Cardiac fibroblast (primary cell): Measurements from ENCODE around the gene ATG5.
A peak's percentile ranks its signal among the peaks of the same experiment; 100 is the strongest.

ENCODE experiments used
- DNase-seq, 2 donors: peaks; one replicate each; pipeline versions ENCODE4 v3.0.0 to v3.0.0-alpha.2; 2010; ENCODE audit warnings: low read depth in 2 of 2
- H3K4me3 ChIP-seq, 2 donors: replicated peaks in 1 of 2; 1 replicate in 1 of 2; 2 replicates in 1 of 2; pipeline ENCODE4 v1.5.1; 2011; ENCODE audit warnings: low read depth in 2 of 2, low read length in 2 of 2, mild to moderate bottlenecking in 2 of 2, moderate library complexity in 1 of 2
- TF ChIP-seq, protein P1 (sequence below): IDR thresholded peaks from one replicate; pipeline ENCODE4 v1.5.1; 2011; ENCODE audit warnings: low read depth, mild to moderate bottlenecking, low read length, inconsistent platforms

ATG5 gene

DNA sequence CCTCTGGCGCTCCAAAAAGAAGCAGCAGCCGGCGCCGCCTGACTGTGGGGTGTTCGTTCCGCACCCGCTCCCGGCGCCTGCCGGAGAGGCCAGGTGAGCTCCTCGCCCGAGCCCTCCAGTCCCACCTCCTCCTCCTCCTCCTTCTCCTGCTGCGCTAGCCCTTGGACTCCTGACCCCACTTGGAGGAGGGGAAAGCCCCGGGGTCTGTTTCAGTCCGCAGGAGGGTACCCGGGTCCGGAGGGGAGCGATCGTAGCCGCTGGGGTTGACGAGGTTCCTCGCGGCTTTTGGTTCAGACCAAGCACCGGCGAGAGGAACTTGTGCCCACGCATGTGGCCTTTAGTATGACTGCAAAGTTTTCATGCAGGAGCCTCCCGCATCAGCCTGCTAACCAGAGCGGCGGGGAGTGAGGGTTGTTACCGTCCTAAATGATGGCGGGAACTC is 35.5 kb upstream of the ATG5 start:
- TF ChIP-seq, protein P1, sequence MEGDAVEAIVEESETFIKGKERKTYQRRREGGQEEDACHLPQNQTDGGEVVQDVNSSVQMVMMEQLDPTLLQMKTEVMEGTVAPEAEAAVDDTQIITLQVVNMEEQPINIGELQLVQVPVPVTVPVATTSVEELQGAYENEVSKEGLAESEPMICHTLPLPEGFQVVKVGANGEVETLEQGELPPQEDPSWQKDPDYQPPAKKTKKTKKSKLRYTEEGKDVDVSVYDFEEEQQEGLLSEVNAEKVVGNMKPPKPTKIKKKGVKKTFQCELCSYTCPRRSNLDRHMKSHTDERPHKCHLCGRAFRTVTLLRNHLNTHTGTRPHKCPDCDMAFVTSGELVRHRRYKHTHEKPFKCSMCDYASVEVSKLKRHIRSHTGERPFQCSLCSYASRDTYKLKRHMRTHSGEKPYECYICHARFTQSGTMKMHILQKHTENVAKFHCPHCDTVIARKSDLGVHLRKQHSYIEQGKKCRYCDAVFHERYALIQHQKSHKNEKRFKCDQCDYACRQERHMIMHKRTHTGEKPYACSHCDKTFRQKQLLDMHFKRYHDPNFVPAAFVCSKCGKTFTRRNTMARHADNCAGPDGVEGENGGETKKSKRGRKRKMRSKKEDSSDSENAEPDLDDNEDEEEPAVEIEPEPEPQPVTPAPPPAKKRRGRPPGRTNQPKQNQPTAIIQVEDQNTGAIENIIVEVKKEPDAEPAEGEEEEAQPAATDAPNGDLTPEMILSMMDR: no peak
- DNase-seq: no peak
- peak overlapping the region; percentile 32 to 48 for H3K4me3 ChIP-seq

DNA sequence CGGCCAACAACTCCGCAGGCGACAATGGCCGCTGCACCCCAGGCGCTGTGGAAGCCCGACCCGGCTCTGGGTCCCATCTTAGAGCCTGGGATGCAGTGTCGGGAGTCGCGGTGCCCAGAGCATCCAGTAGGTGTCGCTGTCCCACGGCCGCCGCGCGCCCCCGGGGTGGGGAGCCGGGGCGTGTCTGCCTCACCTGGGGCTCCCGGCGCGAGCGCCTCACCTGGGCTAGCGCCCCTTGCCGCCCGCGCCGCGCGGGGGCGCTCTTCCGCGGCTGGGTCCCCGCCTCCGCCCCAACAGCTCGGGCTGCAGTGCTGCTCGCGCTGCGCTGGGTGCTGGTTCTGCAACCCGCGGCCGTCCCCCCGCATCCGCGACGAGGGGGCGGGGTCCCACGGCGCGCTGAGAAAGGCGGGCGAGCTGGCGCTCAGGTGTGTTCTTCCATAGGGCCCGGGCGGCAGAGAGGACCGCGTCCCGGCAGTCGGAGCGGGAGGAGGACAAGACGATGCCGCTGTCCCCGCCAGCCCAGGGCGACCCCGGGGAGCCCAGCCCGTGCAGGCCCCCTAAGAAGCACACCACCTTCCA is 34.9 kb upstream of the ATG5 start, which contains the start of gene CRYBG1:
TSS of gene CRYBG1 (plus strand) at position 308 of the 579 bp plus-strand sequence. CDS start at position 500, 192 bp downstream.
- TF ChIP-seq, protein P1: peak; percentile 72
- H3K4me3 ChIP-seq: peak within 1 kb of the TSS; percentile 32 to 48
- peak in 1 of 2 donors; percentile 22 for DNase-seq

DNA sequence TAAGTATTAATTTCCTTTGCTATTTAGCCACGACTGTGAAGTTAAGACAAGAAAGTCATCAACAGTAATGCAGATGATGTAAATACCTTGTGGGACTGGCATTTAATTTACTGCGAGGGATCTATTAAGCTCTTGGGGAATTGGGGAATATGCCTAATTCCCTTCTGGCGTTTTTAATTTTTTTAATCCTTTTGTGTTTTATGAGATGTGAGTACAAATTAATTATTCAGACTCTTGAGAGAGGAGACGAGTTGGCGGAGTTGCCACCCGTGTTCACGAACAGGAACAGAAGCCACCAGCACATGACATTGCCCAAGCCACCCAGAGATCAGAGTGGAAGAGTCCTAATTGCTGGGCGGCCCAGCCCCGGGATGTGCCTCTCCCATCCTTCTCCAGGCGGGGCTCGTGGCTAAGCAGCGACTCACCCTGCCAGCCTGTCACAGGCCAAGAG is 34.4 kb upstream of the ATG5 start:
- H3K4me3 ChIP-seq: peak overlapping the region; percentile 5 to 48
- no peak for DNase-seq
- TF ChIP-seq, protein P1: no peak

GRCh38 chr6:106356378-106356777 is 30.8 kb upstream of the ATG5 start:
- DNase-seq: no peak
- TF ChIP-seq, protein P1: no peak
- no peak overlapping the region for H3K4me3 ChIP-seq

GRCh38 chr6:106347219-106347618 is 21.7 kb upstream of the ATG5 start:
- DNase-seq: no peak
- no peak overlapping the region for H3K4me3 ChIP-seq
- TF ChIP-seq, protein P1: no peak

- H3K4me3 ChIP-seq: no peak overlapping the region
- TF ChIP-seq, protein P1: peak; percentile 84
- peak; percentile 74 to 84 for DNase-seq
These were observed 13.9 kb upstream of the ATG5 start for GRCh38 chr6:106339334-106340029.
